PC-3 (cell line): Measurements from ENCODE around the gene IDS.

ENCODE experiments used
- CTCF ChIP-seq: fragments of 300-600 bp; sonication (generic); conservative IDR thresholded peaks from 2 replicates; pipeline ENCODE4 v1.5.1; 2017; ENCODE audit warnings: antibody characterized with exemption, low read depth, mild to moderate bottlenecking, low read length
- EZH2phosphoT487 ChIP-seq: fragments of 300-600 bp; sonication (generic); IDR thresholded peaks from 2 replicates; pipeline ENCODE4 v1.6.1; 2018; ENCODE audit warnings: mild to moderate bottlenecking, antibody characterized with exemption, low read length, borderline replicate concordance

- TF ChIP-seq CTCF (no peak), EZH2phosphoT487 (no peak)
Observed at GRCh38 chrX:149506349-149506748, 1.2 kb upstream of the IDS start.
